Type B pancreatic cell (in vitro differentiated cells): Measurements from ENCODE around the gene SUMO1. TPM values are rescaled to one million over a fixed set of nuclear protein-coding genes. Genes with fewer than 3 reads are reported as not detected.

Experiments used
- DNase-seq: peaks from one replicate; pipeline ENCODE4 v3.0.0; 2021; ENCODE audit warnings: mixed read lengths; ENCODE audit not compliant: unreplicated experiment; ENCODE audit errors: extremely low spot score
- H3K27ac Mint-ChIP-seq: 2 replicates; pipeline ENCODE4 v1.8.0; 2021; ENCODE audit warnings: mild to moderate bottlenecking, mixed read lengths
- H3K27me3 Mint-ChIP-seq: 2 replicates; pipeline ENCODE4 v1.8.0; 2021; ENCODE audit warnings: mixed read lengths
- H3K36me3 Mint-ChIP-seq: 2 replicates; pipeline ENCODE4 v1.8.0; 2021; ENCODE audit warnings: mixed read lengths
- H3K4me1 Mint-ChIP-seq: one replicate; pipeline ENCODE4 v1.8.0; 2021; ENCODE audit warnings: mixed read lengths; ENCODE audit not compliant: unreplicated experiment
- H3K4me3 Mint-ChIP-seq: 2 replicates; pipeline ENCODE4 v1.8.0; 2021; ENCODE audit warnings: mild to moderate bottlenecking, mixed read lengths
- H3K9me3 Mint-ChIP-seq: 2 replicates; pipeline ENCODE4 v1.8.0; 2021; ENCODE audit warnings: mixed read lengths
- total RNA-seq: library from RNA; stranded (reverse); gene quantifications from 2 replicates; pipeline ENCODE4 v1.2.1, GENCODE V29; 2021; ENCODE audit warnings: low replicate concordance
- TF ChIP-seq, protein P1 (sequence below): fragments of 200-600 bp; sonication (generic); conservative IDR thresholded peaks from 2 replicates; pipeline ENCODE4 v1.5.0; 2021; ENCODE audit warnings: antibody characterized with exemption, mild to moderate bottlenecking

SUMO1 gene
- total RNA-seq, 1 donor from 2014 or later = 119 TPM

DNA sequence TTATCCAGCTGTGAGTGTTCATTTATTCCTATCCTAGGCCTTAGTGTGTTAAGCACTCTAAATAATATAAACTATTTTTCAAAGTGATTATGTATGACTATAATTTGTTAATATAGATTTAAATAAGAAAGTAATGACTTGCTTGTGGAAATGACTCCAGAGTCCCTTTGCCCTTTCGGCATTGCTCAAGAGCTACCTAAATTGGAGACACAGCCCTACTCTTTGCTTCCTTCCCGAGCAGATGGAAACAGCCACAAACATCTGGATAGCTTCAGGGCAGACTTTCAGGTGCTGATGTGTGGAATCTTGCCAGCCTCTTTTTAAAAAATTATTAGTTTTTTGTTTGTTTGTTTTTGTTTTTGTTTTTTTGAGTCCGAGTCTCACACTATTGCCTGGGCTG is 44.0 kb downstream of the SUMO1 start:
- TF ChIP-seq, protein P1, sequence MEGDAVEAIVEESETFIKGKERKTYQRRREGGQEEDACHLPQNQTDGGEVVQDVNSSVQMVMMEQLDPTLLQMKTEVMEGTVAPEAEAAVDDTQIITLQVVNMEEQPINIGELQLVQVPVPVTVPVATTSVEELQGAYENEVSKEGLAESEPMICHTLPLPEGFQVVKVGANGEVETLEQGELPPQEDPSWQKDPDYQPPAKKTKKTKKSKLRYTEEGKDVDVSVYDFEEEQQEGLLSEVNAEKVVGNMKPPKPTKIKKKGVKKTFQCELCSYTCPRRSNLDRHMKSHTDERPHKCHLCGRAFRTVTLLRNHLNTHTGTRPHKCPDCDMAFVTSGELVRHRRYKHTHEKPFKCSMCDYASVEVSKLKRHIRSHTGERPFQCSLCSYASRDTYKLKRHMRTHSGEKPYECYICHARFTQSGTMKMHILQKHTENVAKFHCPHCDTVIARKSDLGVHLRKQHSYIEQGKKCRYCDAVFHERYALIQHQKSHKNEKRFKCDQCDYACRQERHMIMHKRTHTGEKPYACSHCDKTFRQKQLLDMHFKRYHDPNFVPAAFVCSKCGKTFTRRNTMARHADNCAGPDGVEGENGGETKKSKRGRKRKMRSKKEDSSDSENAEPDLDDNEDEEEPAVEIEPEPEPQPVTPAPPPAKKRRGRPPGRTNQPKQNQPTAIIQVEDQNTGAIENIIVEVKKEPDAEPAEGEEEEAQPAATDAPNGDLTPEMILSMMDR = no peak
- H3K36me3 Mint-ChIP-seq = no peaks in the 10 kb centered on the region

DNA sequence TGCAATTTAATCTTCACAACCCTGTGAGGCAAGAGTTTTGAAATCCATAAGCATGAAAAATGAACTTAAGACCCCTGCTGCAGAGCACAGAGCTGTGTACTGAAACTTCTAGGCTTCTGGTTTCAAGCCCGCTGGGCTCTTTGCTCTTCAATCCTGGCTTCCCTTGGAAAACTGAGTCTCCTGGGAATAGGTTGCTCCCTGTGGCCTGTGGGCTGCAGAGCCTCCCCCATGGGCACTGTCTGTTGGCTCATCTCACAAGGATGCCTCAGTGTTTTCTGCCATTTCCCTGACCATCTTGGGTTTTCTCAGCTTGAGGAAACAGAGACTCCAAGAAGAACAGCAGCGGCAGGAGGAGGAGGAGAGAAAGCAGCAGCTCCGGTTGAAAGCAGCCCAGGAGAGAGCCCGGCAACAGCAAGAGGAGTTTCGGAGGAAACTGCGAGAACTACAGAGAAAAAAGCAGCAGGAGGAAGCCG is 44.5 kb downstream of the SUMO1 start:
- TF ChIP-seq, protein P1 = no peak
- Mint-ChIP-seq H3K4me3 (no peak overlapping the region), H3K9me3 (no peaks in the 10 kb centered on the region), H3K27me3 (no peaks in the 10 kb centered on the region), H3K27ac (no peak overlapping the region), H3K4me1 (peaks cover 12% of the 10 kb centered on the region), H3K36me3 (no peaks in the 10 kb centered on the region)
- no peak for DNase-seq

More for the DNA sequence above, 44.0 kb downstream of the SUMO1 start:
- peaks cover 12% of the 10 kb centered on the region for H3K4me1 Mint-ChIP-seq
- DNase-seq = no peak
- H3K27ac Mint-ChIP-seq = no peak overlapping the region
- no peaks in the 10 kb centered on the region for H3K27me3 Mint-ChIP-seq
- no peaks in the 10 kb centered on the region for H3K9me3 Mint-ChIP-seq
- H3K4me3 Mint-ChIP-seq = no peak overlapping the region

DNA sequence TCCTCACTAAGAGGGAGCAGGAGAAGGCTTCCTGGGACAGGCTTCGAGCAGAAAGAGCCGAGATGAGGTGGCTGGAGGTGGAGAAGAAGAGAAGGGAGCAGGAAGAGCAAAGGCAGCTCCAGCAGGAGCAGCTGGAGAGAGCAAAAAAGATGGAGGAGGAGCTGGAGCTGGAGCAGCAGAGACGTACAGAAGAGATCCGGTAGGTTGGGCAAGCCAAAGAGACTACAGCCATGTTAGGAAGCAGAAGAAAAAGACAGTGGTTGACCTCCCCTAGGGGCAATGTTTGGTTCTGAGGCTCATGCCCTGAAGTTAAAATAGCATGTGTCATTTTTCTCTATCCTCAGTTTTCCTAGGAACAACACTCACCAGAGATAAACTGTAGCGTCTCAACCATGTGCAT is 45.1 kb downstream of the SUMO1 start:
- Mint-ChIP-seq H3K9me3 (no peaks in the 10 kb centered on the region), H3K27ac (no peak overlapping the region), H3K4me1 (peaks cover 12% of the 10 kb centered on the region), H3K4me3 (no peak overlapping the region), H3K36me3 (no peaks in the 10 kb centered on the region), H3K27me3 (no peaks in the 10 kb centered on the region)
- TF ChIP-seq, protein P1 = no peak
- DNase-seq = no peak

DNA sequence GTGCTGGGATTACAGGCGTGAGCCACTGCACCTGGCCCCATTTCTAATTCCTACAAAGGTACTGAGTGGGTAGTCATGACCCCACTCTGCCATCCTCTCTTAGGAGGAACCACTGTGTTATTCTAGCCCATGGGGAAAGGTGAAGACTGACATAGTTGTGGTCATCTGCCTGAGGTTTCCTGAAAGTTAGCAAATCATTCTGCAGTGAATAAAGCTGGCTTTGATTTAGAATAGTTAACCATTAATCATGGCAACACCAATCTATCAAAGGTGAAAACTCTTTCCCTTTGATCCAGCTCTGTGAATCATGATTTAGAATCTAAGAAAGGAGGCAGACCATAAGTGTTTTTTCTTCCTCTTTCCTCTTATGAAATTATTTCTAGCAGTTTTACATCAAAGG is 50.8 kb downstream of the SUMO1 start:
- H3K27ac Mint-ChIP-seq = no peak overlapping the region
- no peaks in the 10 kb centered on the region for H3K9me3 Mint-ChIP-seq
- TF ChIP-seq, protein P1 = no peak
- H3K4me1 Mint-ChIP-seq = peaks cover 11% of the 10 kb centered on the region
- DNase-seq = no peak
- no peaks in the 10 kb centered on the region for H3K27me3 Mint-ChIP-seq
- no peaks in the 10 kb centered on the region for H3K36me3 Mint-ChIP-seq
- H3K4me3 Mint-ChIP-seq = no peak overlapping the region

DNA sequence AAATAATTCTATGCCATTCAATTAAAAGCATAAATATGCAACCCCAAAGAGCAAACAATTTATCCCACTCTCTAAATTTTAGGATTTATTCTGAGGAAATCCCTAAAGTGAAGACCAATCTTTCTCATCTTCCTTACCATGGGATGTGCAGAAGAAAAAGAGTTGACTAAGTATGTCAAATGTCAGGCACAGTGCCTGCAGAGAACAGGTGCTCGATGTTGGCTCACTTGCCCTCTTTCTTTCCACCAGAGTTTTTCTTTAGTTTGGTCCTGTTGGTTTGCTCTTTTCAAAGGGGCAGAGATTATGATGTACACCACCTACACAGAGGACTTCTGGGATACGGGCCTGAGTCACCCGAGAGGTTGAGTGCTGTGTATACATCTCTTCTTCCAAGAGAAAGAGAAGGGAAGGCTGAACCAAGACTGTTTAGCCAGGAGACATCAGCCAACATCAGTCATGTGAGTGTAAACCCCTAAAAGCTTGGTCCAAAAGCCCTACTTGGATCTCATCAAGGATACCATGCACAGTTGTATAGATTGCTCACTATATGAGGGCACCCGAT is 51.7 kb downstream of the SUMO1 start:
- Mint-ChIP-seq H3K4me1 (peaks cover 11% of the 10 kb centered on the region), H3K27me3 (no peaks in the 10 kb centered on the region), H3K9me3 (no peaks in the 10 kb centered on the region), H3K27ac (no peak overlapping the region), H3K36me3 (no peaks in the 10 kb centered on the region), H3K4me3 (no peak overlapping the region)
- TF ChIP-seq, protein P1 = no peak
- no peak for DNase-seq
